Mucosa of descending colon (tissue), 3 donors: ENCODE data around the gene TMEM273. TPM values are rescaled to one million over a fixed set of nuclear protein-coding genes. Genes with fewer than 3 reads are reported as not detected.

Experiments
- ATAC-seq: fragments of 200-7000 bp; cut with Tn5 transposase; one replicate; pipeline ENCODE4 v1.9.1; 2020; ENCODE audit warnings: mild to moderate bottlenecking, moderate library complexity
- DNase-seq, 3 donors: peaks; one replicate each; pipeline ENCODE4 v3.0.0-alpha.2; 2020
- H3K36me3 ChIP-seq: fragments of 200-600 bp; one replicate; pipeline ENCODE4 v1.8.0; 2021; ENCODE audit warnings: low read depth, mild to moderate bottlenecking
- H3K4me1 ChIP-seq: fragments of 200-600 bp; one replicate; pipeline ENCODE4 v1.8.0; 2021; ENCODE audit warnings: low read depth, mild to moderate bottlenecking
- H3K4me3 ChIP-seq: fragments of 200-600 bp; one replicate; pipeline ENCODE4 v1.8.0; 2021; ENCODE audit warnings: mild to moderate bottlenecking
- H3K9me3 ChIP-seq: fragments of 200-600 bp; one replicate; pipeline ENCODE4 v1.8.0; 2021; ENCODE audit warnings: mild to moderate bottlenecking
- intact Hi-C, 2 donors: fragments of 100-400 bp; cut with DNase I in 1 of 2; cut with micrococcal nuclease in 1 of 2; formaldehyde crosslinking; loops; one replicate each; pipeline versions ENCODE4 v1.11.0 to v1.11.1; 2022; cut with DNase I, micrococcal nuclease
- total RNA-seq, 3 donors: library from RNA; stranded (reverse); fragmentation: NEBNext Ultra II Directional in 2 of 3; extraction: Animal tissue kit (Norgen Biotek cat#: 25700) in 2 of 3; gene quantifications; one replicate each; pipeline versions ENCODE4 v1.2.1 to v1.2.4, GENCODE V29; 2021 to 2023
- TF ChIP-seq, protein P1 (sequence below): fragments of 200-600 bp; IDR thresholded peaks from one replicate; pipeline ENCODE4 v1.8.0; 2022; ENCODE audit warnings: antibody characterized with exemption, mild to moderate bottlenecking
- donor health status: DM: no; HTN: no; CAD: no; lungs with moderate emphysema.
- donor health status: DM: no; HTN: no; CAD: no.
- donor health status: DM: no; HTN: yes; CAD: no.

The TMEM273 gene
- total RNA-seq, 3 donors from 2014 or later, result 4.8 to 12.7 (median 7.0) TPM

DNA sequence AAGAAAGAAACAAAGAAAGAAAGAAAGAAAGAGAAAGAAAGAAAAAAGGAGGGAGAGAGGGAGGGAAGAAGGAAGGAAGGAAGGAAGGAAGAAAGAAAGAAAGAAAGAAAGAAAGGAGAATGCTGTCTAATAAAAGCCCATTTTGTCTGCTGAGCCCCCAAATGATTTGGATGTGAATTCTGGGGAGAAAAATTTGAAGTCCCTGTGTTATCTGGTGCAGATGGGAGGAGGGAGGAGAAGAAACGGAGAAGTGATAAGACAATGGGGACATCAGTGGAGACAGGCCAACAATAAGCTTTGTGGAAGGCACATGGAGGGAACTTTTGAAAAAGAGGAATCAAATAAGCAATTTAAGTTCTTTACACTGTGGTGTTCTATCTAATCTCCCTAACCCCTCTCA is 24.6 kb upstream of the TMEM273 start:
- TF ChIP-seq, protein P1, sequence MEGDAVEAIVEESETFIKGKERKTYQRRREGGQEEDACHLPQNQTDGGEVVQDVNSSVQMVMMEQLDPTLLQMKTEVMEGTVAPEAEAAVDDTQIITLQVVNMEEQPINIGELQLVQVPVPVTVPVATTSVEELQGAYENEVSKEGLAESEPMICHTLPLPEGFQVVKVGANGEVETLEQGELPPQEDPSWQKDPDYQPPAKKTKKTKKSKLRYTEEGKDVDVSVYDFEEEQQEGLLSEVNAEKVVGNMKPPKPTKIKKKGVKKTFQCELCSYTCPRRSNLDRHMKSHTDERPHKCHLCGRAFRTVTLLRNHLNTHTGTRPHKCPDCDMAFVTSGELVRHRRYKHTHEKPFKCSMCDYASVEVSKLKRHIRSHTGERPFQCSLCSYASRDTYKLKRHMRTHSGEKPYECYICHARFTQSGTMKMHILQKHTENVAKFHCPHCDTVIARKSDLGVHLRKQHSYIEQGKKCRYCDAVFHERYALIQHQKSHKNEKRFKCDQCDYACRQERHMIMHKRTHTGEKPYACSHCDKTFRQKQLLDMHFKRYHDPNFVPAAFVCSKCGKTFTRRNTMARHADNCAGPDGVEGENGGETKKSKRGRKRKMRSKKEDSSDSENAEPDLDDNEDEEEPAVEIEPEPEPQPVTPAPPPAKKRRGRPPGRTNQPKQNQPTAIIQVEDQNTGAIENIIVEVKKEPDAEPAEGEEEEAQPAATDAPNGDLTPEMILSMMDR, result no peak
- Histone ChIP-seq H3K9me3 (no peaks in the 10 kb centered on the region), H3K36me3 (no peaks in the 10 kb centered on the region), H3K4me1 (no peaks in the 10 kb centered on the region), H3K4me3 (no peak overlapping the region)
- DNase-seq (no peak), ATAC-seq (no peak)
- intact Hi-C loops, result no loop called here

DNA sequence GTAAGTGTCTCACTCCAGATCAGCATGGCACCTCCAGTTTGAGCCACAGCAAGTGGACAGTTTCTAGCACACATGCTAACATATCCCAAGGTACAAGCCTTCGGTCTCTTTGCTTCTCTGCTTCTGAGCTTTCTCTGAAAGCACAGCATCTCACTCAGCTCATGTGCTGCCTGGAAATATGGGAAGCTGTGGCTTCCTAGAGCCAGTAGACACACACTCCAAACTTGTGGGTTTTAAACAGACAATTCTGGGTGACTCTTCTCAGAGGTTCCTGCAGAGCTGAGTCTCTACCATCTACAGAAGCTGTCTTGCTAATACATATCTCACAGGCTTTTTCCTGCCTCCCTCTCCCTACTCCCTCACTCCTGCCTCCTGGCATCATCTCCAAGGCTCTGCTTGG is 23.9 kb upstream of the TMEM273 start:
- intact Hi-C loops, result no loop called here
- H3K9me3 ChIP-seq, result no peaks in the 10 kb centered on the region
- ATAC-seq (no peak), DNase-seq (no peak)
- no peak overlapping the region for H3K4me3 ChIP-seq
- no peaks in the 10 kb centered on the region for H3K4me1 ChIP-seq
- H3K36me3 ChIP-seq, result no peaks in the 10 kb centered on the region
- TF ChIP-seq, protein P1, result no peak

DNA sequence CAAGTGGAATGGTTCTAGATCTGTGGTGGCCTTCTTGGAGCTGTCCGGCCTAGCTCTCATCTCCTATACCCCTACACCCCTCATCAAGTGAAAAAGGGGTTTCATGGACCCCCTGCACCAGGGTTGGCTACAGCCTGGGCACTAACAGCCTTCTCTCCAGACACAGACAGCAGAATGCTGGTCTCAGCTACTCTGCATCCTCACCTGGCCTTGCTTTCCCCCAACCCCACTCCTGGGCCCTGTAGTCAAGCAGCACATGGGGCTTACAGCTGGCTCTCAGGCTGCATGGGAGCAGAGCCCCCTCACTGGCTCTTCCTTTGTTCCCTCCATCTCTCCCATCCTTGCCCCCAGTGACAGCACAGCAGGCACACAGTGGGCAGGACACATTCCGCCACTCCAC is 20.8 kb upstream of the TMEM273 start:
- intact Hi-C loops, result no loop called here
- Histone ChIP-seq H3K4me3 (no peak overlapping the region), H3K4me1 (no peaks in the 10 kb centered on the region), H3K36me3 (no peaks in the 10 kb centered on the region), H3K9me3 (no peaks in the 10 kb centered on the region)
- ATAC-seq, result no peak
- TF ChIP-seq, protein P1, result no peak
- DNase-seq, result no peak

DNA sequence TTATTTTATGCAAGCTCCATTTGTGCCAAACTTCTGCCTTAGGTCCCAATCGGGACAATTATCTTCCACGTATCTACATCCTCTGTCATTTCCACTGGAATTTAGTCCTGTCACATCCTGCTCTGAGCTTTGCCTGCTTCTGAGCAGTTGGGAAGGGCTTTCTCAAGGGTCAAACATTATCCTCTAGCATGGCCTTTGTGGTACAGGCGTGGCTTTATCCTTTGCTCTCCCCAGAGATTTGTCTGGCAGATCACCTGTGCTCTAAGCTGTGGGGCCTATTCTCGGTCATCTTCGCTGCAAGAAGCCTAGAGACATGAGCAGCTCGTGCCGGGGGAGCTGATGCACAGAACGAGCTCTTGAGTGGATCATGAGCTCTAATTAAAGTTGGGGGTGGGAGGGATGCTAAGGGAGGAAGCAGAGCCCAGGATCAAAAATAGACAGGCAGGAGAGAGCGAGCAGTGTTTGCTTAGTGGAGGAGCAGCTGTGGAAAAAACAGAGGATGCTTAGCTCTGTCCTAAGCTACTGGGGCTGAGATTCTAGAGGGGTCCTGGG is 19.8 kb upstream of the TMEM273 start:
- Histone ChIP-seq H3K4me1 (no peaks in the 10 kb centered on the region), H3K36me3 (no peaks in the 10 kb centered on the region), H3K9me3 (no peaks in the 10 kb centered on the region), H3K4me3 (no peak overlapping the region)
- intact Hi-C loops, result no loop called here
- TF ChIP-seq, protein P1, result no peak
- no peak for ATAC-seq
- no peak for DNase-seq

DNA sequence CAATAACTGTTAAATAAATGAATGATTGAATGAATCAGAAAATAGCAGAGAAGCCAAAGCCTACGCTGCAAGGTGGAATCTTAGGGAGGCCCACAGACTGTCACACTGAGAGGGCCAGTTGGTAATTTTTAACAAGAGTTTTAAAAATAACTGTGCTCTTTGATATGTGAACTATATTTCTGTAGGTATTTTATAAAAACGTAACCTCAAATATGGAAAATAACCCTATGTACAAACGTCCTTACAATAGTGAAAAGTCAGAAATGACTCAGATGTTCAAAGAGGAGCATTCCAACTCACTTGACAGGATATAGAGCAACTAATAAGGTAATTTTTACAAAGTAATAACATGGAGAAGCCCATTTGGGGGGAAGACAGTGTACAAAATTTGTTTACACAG is 18.9 kb upstream of the TMEM273 start:
- Histone ChIP-seq H3K9me3 (no peaks in the 10 kb centered on the region), H3K4me3 (no peak overlapping the region), H3K36me3 (no peaks in the 10 kb centered on the region), H3K4me1 (no peaks in the 10 kb centered on the region)
- DNase-seq (no peak), ATAC-seq (no peak)
- intact Hi-C loops, result no loop called here
- TF ChIP-seq, protein P1, result no peak

DNA sequence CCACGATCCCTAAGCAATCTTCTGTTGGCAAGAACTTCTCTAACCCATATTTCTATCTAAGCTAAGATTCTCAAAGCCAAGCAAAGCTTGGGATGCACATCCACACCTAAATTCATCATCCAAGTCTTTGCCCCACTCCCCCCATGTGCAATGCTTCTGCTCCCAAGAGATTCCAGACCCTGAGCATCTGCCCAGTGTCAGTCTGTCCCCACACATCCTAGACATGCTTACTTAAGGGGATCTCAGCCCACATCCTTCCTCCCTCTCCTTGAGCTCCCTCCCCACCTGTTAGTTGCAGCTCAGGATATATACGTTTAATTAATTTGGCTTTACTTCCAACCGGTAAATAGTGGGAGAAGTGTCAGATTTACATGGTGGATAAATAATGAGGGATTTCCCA is 17.0 kb upstream of the TMEM273 start:
- intact Hi-C loops, result no loop called here

More for the DNA sequence above, 17.0 kb upstream of the TMEM273 start:
- H3K4me1 ChIP-seq, result no peaks in the 10 kb centered on the region
- no peaks in the 10 kb centered on the region for H3K36me3 ChIP-seq
- DNase-seq, result no peak
- TF ChIP-seq, protein P1, result no peak
- no peak for ATAC-seq
- no peaks in the 10 kb centered on the region for H3K9me3 ChIP-seq
- no peak overlapping the region for H3K4me3 ChIP-seq
